ENCODE measurements around the gene ZRANB3.

DNA sequence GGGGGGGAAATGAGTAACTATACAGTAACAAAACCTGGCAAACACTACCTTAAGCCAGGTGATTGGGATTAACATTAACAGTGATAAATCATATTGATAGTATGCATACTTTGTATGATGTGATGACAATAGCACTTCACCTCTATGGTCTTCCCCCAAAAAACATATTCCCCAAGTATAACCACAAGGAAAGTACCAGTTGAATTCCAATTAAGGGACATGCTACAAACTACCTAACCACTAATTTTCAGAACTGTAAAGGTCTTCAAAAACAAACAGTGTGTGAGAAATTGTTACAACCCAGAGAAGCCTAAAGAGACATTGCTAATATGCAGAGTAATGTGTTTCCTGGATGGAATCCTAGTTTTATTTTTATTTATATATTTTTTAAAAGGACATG, 152.4 kb downstream of the ZRANB3 start:
- TF ChIP-seq TAF1 (IDR thresholded peaks at IDR 0.05; ENCODE audit: borderline replicate concordance, insufficient read depth, low read length) = no peak
- TF ChIP-seq POLR2AphosphoS5 (IDR thresholded peaks at IDR 0.05; ENCODE audit: low read depth, low read length) = no peak
- no peak for TF ChIP-seq SIN3A (IDR thresholded peaks at IDR 0.05; ENCODE audit: borderline replicate concordance, insufficient read depth, low read length)

Data from PFSK-1 (cell line).